Germinal center (tissue), 1 donor: Measurements from ENCODE around the gene RERG.

Source experiments
- DNase-seq: peaks from one replicate; pipeline ENCODE4 v3.0.0; 2012; ENCODE audit warnings: mixed read lengths, low spot score

Gene RERG

DNA sequence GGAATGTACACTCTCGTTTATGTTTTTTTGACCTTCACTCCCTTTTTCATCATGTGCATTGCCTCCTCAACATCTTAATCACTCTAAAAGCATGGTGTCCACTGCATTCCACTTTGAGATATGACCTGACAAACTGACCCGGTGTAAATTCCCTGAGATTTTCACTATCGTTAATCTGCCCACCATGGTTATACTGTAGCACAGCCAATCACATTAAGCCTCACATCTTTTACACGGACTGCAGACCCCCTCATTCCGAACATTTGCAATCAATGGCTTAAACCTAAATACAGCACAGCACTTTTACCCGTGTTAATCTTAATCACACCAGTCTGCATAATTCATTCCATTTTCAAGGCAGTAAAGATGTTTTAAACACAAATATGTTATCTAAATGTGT is 2.4 kb downstream of the RERG start:
- DNase-seq: no peak

DNA sequence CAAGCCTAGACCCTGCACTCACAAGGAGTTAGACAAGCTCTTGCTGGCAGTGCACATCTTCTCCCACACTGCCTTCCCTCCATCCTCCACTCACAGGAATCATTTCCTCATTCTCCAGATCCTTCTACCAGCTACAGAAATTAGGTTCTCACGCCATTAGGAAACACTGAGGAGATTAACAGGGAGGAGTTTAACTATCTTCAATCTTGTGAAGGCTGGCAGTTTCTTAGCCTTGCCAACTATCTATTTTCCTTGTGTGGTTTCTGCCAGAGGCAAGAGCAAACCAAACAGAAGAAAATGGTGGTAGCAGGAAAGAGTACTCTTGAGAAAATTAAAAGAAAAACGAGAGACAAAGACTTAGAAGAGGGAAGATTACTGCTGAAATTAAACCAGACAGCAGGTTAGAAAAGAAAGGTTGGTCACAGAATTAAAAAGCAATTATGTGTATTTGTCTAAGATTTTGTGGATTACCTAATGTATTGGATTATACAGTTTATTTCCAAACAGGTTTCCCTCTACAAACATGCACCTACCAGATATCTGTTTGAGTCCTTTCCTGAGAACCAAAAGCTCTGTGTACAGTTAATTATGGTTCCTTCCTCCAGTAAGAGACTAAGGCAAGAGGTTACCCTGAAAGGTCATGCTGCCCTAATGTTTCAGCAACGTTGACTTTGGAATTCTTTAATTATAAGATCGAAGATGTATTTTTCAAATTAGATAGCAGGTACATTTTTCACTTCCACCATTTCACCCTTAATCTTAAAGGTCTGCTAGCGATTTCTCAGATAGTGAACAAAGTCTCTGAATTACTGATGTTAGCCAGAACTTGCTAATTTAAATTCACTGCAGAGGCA is 5.0 kb downstream of the RERG start:
- DNase-seq: no peak

DNA sequence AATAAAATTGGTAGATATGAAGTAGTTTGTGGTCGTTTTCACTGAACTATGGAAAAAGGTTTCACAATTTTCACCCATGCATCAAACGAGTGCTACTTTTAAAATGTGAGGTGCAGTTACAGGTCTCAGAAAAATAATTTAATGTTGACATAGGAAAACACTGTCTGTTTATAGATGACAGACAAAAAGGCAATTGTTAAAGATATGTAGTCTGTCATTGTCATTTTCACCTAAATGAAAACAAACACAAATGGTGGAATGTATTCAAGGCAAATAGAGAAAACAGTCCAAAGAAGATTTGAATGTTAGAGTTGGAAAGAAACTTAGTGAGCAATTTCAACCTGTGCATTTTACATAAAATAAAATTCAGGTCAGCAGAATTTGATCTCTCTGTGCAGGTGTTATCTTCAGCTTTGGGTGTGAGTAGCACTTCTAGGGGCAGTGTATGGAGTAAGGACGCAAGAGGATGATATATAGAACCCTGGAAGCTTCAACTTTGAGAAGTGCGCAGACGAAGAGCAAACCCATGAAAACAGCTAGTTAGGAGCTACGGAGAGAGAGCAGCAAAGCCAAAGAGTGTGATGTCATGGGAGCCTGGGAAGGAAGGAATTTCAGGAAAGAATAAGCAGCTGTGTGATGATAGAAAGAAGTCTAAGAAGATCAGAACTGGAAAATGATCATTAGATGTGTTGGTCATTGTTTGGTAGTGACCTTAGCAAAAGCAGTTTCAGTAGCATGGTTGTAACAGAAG is 6.2 kb downstream of the RERG start:
- DNase-seq: no peak

DNA sequence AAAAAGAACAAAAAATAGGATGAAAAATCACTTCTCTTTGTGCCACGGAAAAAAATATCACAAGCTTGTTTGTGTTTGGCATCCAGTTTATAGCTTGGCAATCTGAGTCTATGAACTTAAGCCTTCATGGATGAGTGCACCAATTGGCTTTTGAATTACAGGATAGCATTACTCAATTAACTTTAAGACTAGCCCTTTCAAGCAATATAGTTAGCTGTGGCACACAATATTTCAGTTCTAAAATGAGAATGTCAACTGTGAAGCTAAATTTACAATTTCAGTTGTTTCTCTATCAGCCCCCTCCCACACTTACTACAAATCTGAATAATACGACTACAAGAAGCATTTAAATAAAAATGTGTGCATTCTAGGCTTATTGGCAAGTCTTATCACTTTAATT is 8.3 kb downstream of the RERG start:
- no peak for DNase-seq

DNA sequence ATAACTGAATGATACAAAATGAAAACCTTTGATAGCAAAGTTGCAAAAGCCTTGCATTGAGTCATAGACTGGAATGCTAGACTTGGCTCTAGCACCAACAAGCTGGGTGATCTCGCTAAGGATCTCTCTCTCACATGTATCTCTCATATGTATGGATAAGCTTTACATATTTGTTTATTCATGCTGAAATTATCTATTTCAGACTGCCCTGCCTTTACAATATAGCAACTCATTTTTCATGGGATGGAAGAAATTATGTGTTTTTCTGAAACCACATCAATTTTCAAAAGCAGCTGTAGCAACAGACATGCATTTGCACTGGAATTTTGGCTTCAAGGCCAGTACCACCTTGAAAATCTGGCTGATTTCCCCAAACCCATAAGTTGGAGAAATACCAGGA is 11.4 kb downstream of the RERG start:
- no peak for DNase-seq

DNA sequence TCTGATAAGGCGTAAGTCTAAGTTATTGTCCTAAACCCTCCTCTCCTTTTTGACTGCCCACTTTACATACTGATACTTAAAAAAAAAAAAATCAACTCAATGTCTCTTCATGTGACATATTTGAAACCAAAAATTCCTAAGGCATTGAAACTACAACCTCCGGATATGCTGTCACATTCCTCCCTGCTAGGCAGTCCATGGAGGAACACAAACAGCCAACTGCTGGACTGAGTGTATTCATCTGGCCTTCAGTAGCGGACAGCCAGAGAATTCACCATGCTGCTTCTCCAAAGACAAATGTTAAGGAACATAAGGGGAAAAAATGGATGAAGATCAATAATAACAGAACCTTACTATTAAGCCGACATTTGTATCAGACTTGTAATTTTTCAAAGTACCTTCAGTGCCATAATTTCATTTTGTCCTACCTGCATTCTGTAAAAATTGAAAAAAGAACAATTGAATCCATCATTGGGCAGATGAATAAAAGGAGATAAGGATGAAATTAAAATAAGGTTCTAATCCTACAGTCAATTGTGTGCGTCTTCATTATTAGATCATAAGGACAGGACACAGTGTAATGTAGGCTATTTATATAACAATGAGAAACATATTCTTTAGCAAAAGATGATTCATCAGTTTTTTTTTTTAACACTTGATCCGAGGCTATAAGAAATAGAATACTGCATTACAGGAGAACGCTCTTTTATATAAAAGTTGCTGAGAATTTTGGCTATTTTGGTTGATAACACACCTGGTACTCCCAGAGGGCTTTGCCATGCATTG is 12.2 kb downstream of the RERG start:
- DNase-seq: no peak

DNA sequence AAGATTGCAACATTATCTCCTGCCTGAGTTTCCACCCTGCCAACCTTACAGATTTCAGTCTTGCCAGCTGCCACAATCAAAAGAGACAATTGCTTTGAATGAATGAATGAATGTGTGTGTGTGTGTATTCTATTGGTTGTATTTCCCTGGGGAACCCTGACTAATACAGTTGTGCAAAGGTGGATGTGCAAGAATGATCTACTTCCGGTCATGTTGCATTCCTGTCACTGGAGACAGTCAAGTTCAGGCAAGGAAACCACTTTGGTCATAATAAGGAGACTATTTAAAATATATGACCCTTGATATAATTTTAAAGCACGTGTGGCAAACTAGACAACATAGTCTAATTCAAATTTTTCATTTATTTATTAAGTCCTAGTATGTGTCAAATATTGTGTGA is 13.1 kb downstream of the RERG start:
- no peak for DNase-seq

DNA sequence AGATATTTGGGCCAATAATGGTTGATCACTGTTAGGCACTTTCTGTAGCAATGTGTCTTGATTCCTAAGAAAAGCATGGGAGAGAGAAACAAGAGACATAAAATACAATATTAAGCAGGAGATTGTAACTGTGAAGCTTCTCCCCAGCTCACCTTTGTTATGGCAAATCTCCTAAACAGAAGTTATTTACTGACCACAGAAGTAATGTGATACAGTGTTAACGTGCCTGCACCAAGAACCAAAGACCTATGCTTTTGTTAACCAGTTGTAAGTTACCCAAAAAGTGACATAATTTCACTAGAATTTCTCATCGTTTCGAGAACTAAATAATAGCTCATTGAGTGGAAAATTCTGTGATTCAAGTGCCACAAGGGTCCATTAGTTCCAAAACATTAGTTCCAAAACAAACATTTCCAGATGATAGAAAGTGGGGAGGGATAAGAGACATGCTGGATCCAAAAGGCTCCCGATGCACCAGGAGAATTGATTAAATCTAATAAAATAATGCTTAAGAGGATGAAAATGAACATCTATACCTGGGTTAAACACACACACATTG is 14.3 kb downstream of the RERG start:
- DNase-seq: no peak

DNA sequence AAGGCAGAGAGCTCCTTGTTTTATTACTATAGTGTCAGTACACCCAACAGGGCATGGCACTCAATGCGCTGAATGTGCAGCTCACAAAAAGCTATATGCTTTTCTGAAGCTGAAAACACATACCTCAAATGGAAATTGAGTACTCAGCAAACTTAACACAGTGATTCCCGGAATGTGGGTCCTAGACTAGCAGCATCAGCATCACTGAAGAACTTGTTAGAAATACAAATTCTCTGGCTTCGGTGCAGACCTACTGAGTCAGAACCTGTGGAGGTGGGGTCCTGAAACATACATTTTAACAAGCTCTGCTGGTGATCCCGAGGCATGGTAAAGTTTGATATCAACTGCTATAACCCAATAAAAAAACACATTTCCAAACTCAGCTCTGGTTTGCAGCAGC is 14.9 kb downstream of the RERG start:
- no peak for DNase-seq

DNA sequence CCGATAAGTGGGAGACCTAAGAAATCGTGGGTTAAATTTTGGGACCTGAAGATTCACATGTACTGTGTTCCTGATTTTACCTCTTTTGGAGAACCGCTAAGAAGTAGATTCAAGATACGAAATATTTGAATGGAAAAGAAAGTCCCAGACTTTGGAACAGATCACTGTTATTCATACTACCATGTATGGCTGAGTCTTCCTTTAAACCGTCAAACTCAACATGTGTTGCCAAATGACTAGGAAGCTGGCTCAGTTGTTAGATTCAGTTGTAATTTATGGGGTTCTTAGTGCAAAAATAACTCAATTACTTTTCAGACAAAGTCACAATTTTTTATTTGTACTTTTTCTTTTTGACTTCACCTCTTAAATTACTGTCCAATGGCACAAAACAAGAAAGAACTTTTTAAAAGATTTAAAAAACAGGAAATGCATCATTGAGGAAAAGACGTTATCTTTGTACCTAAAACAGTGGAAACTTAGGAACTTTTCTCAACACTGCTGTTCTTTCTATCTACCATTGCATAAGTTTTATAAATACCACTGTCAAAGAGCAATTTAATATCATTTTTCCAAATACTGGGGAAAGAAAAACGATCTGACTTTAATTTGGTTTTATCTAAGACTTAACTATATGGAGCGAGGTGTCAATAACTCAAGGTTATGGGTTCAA is 15.7 kb downstream of the RERG start:
- no peak for DNase-seq

DNA sequence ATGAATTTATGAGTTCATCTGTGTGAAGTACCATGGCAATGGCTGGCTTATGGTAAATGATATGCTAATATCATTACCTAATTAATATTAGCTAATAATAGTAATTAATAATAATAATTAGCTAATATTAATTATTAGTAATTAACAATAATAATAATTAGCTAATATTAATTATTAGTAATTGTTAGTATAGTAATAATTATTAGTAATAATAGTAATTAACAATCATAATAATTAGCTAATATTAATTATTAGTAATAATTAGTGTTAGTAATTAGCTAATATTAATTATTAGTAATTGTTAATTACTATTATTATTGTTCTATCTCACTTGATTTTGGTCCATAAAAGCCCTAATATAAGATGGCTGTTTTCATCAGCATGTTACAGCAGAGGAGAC is 19.8 kb downstream of the RERG start:
- DNase-seq: no peak

DNA sequence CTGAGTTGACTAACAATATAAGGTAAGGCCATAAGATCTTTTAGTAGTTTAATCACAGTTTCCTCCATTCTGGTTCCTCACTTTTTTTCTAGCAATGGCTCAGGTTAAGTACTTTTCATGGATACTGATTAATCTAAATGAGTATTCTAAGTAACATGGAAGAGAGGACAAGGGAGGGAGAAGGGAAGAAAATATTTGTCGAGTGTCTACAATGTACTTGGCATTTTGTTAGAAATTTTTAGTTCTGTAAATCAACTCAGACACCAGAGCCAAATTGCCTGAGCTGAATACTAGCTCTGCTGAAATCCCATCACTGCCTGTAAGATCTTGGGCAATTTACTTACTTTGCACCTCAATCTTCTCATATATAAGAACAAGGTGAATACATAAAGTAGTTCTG is 20.2 kb downstream of the RERG start:
- DNase-seq: no peak

DNA sequence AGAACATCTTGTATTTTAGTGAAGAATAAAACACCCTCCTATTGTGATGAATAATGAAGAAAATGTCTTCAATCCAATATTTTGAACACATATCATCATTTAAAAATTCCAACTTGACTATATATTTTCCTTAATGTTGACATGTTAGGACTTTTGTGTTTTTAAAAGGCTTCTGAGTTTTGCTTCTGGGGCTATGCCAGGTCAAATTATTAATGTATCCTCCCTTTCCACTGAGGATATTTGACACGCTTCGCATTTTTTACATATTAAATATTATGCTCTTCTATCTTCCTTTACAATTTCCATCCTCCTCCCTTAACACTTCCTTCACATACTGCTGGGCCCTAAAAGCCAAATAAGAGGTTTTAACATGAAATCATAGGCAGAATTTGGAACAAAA is 20.6 kb downstream of the RERG start:
- DNase-seq: no peak

DNA sequence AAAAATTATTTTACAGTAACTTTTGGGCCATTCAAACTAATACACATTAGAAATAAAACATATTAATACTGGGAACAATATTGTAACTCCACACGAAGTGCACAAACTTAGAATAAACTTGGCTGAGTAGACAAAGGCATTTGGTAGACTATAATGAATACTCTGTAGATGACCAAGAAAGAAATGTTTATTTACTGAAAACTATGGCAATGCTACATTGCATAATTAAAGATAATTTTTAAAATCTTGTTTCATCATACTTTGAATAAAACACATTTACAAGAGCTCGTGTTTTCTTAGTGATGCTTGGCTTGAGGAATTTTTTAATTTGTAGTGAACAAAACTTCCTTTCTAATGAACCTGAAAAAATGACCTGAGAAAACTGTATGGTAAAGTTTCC is 21.3 kb downstream of the RERG start:
- no peak for DNase-seq

DNA sequence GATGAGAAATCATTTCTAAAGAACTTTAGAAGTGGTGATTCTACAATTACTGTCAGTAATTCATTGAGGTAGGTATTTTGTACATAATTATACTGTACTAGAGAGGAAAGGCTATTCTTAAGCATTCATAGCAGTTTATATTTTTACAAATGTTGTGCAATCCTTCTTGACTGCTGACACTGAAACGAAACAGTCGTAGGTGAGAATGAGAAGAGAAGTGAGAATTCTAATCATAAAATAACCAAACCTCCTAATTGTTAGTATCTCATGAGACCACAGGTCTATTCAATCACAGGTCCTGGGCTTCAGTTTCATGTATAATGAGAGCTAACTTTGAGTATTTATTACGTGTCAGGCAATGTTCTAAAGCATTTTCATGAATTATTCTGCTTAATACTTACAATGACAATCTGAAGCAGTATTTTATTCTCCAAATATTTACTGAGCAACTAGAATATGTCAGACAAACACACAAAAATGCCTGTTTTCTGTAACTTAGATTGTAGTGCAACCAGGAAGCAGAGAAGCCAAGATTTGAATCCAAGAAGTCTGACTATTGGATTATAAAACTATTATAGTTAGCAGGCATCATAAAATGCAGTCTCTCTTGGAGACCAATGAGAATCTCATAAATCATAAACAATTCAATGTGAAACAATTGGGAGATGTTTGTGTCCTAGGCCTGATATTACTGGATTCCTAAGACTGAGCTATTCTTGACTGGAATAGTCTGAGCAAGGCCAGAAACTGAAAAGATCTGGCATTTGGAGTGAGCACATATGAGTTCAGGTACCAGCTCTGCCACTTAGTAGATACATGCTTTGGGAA is 24.3 kb downstream of the RERG start:
- DNase-seq: no peak

DNA sequence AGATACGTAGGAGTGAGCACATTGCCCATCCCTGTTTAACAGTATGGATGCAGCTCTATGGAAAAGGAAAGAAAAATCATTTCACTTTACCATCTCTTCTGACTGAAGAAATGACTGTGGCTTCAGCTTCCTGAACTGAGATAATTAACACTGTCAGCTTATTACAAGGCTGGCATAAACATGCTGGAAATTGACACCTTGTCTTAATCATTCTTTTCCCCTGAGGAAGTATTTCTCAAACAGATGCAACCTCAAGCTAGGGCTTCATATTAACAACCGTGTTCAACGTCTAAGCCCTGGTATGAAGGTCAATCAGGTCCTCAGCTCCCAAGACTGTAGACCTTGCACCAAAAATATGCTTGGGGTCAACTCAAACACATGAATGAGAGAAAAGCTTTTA is 25.0 kb downstream of the RERG start:
- DNase-seq: no peak

DNA sequence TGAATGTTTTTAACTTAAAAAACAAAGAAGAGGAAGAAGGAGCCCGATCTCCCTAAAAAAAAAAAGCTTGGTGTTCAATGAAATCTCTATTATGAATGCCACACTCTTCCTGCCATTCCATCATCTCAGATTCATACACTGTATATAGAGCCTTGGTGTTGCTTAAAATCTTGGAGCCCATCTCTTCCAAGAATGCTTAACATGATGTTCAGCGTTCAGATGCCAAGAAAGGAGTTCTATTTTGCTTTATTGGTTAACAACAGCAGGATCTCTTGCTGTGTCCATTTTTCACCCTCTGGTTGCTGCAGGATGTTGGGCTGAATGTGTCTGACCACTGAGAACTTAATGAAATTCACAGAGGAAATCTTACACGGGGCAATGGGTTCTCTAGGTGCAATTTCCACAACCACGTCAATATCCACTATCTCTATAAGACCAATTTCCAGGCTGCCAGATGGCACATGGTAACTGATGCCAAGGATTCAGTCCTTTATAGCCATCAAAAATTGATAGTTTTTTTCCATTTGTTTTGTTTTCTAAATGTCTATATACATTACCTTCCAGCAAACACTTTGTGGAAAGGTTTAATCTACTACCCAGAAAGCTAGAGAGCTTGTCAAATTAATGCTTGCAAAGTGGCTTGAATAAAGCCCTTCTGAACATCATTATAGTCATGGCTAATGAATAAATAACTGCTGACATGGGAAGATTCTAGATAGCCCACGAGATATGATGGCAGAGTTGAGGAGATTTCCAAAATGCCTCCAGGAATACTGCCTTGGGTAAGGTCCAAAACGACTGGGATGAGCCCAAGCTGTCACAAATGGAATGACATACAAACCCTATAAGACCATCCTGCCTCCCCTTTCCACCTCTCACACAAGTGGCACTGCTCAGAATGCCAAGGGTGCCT is 26.5 kb downstream of the RERG start:
- no peak for DNase-seq

DNA sequence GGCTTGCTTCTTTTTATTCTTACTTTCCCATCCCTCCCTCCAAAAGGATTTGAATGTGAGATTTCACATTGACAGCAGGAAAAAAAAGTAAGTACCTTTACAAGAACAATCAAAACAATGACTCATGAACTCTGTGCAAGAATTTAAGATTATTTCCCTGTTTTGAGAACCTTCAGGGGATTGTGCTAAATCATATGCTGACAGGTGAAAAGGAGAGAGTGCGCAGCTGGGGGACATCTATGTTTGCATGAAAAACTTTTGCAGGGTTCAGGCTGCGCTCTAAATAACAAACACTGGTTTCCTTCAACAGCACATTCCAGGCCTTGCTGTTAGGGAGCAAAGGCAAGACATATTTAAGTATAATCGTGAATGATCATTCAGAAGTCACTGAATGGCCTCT is 27.3 kb downstream of the RERG start:
- DNase-seq: no peak

DNA sequence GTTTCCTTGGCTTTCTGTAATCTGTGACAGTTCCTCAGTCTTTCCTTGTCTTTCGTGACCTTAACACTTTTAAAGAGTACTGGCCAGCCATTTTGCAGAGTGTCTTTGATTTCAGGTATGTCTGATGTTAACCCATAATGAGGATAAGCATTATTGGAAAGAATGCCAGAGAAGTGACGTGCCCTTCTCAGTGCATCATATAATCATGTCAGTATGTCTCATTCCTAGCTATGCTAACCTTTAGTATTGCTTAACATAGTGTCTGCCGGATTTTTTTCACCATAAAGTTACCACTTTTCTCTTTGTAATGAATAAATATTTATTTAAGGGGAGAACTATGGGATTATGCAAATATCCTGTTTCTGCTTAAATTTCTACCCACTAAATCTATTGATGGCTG is 28.5 kb downstream of the RERG start:
- no peak for DNase-seq

DNA sequence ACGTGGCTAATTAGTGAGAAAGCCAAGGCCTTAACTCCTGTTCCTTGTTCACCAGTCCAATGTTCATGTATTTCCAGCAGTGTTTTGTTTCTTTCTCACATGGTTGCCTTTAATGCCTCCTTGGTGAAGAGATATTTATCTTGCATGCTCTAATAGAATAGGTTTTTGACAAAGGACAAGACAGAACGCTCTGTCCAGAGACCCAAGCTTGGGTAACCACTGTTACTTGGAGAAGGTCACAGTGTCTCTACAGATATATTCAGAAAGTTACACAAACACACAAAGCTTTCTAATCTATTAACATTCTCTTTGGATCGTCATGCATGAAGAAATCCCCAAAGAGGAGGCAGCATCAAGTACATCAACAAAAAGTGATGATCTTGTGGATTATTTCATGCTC is 33.1 kb downstream of the RERG start:
- DNase-seq: no peak
